CD8-positive, alpha-beta memory T cell (primary cell): ENCODE measurements around the gene TMEM106C. TPM values are rescaled to one million over a fixed set of nuclear protein-coding genes. Genes with fewer than 3 reads are reported as not detected.
A peak's percentile ranks its signal among the peaks of the same experiment; 100 is the strongest.

Experiments used
- CTCF ChIA-PET: fragments of 350-600 bp; sonication (Branson Sonifier 250); formaldehyde crosslinking; loops from one replicate; lab custom pipeline; 2021; ENCODE audit warnings: antibody characterized with exemption; lab: Charles Lee
- POLR2A ChIA-PET: fragments of 350-600 bp; sonication (Branson Sonifier 250); formaldehyde crosslinking; loops from one replicate; lab custom pipeline; 2021; ENCODE audit warnings: antibody characterized with exemption; lab: Charles Lee
- DNase-seq, 5 donors: peaks; one replicate each; pipeline versions ENCODE4 v3.0.0 to v3.0.0-alpha.2; 2020 to 2022; ENCODE audit warnings: mixed read lengths in 1 of 5
- H3K27ac ChIP-seq: one replicate; pipeline ENCODE4 v1.7.0; 2013; ENCODE audit warnings: low read depth, mild to moderate bottlenecking, low read length, moderate library complexity
- H3K27me3 ChIP-seq: 2 replicates; pipeline ENCODE4 v1.7.0; 2013; ENCODE audit warnings: low read length, mild to moderate bottlenecking; ENCODE audit not compliant: insufficient read depth, poor library complexity, severe bottlenecking
- H3K36me3 ChIP-seq: 2 replicates; pipeline ENCODE4 v1.7.0; 2013; ENCODE audit warnings: mild to moderate bottlenecking, low read length, moderate library complexity; ENCODE audit not compliant: insufficient read depth
- H3K4me1 ChIP-seq: 2 replicates; pipeline ENCODE4 v1.7.0; 2013; ENCODE audit warnings: mild to moderate bottlenecking, low read length, moderate library complexity; ENCODE audit not compliant: insufficient read depth
- H3K4me3 ChIP-seq: 2 replicates; pipeline ENCODE4 v1.7.0; 2013; ENCODE audit warnings: mild to moderate bottlenecking, low read length
- H3K9me3 ChIP-seq: 2 replicates; pipeline ENCODE4 v1.7.0; 2013; ENCODE audit warnings: mild to moderate bottlenecking, low read length
- H3K27ac Mint-ChIP-seq, 8 donors: one replicate each; pipeline ENCODE4 v1.8.0; 2020 to 2021; ENCODE audit warnings: mixed read lengths in 8 of 8, mild to moderate bottlenecking in 6 of 8, inconsistent platforms in 3 of 8, moderate library complexity in 3 of 8
- H3K27me3 Mint-ChIP-seq, 2 donors: one replicate each; pipeline ENCODE4 v1.8.0; 2020 to 2021; ENCODE audit warnings: mixed read lengths in 2 of 2, mild to moderate bottlenecking in 1 of 2, moderate library complexity in 1 of 2
- H3K36me3 Mint-ChIP-seq, 3 donors: one replicate each; pipeline ENCODE4 v1.8.0; 2020 to 2021; ENCODE audit warnings: mixed read lengths in 3 of 3, inconsistent platforms in 1 of 3, mild to moderate bottlenecking in 1 of 3
- H3K4me1 Mint-ChIP-seq, 3 donors: one replicate each; pipeline ENCODE4 v1.8.0; 2020 to 2021; ENCODE audit warnings: mixed read lengths in 3 of 3, inconsistent platforms in 1 of 3, mild to moderate bottlenecking in 1 of 3
- H3K4me3 Mint-ChIP-seq, 7 donors: one replicate each; pipeline ENCODE4 v1.8.0; 2020 to 2021; ENCODE audit warnings: mixed read lengths in 7 of 7, mild to moderate bottlenecking in 6 of 7, moderate library complexity in 4 of 7, inconsistent platforms in 2 of 7
- H3K9me3 Mint-ChIP-seq, 5 donors: one replicate each; pipeline ENCODE4 v1.8.0; 2020 to 2022; ENCODE audit warnings: mixed read lengths in 5 of 5, mild to moderate bottlenecking in 3 of 5, moderate library complexity in 2 of 5, inconsistent platforms in 1 of 5
- polyA plus RNA-seq: library from polyadenylated mRNA; unstranded; fragments of 300-500 nt; fragmentation: Illumina TruSeq; gene quantifications from one replicate; pipeline ENCODE4 v1.2.3, GENCODE V29; 2021
- total RNA-seq, 2 experiments: library from RNA; stranded (reverse); gene quantifications; one replicate each; pipeline ENCODE4 v1.2.3, GENCODE V29; 2021

Gene TMEM106C
- total and polyA plus RNA-seq, 3 experiments from 2014 or later = 56.8 to 186 (median 178) TPM

DNA sequence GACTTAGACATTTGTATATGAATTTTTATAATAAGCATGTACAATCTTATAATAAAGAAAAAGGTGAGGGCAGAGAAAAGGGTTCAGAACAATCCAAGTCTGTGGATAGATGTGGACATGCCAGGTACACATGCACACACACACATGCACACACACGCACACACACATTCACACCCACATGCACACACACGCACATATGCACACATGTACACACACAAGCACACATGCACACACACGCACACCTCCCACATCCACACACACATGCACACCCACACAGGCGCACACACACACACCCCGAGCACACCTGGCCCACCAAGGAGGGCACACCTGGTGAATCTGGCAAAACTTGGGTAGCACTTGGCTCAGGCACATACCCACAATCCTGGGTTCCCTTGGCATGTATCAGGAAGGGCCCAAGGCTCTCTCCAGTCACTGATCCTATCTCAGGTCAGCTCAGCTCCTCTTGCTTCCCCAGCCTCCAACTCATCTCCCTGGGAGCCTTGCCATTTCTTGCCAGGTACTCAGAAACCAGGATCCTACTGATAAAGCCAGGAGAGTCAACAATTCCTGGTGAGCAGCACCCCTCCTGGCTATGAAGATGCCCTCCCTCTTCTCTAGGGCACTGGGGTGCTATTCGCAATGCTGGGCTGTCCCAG, 18.6 kb upstream of the TMEM106C start:
- Mint-ChIP-seq H3K4me3 (no peak overlapping the region), H3K27ac (peak overlapping the region in 1 of 8 donors; percentile 19), H3K27me3 (peaks cover 21 to 29% of the 10 kb centered on the region in 2 donors), H3K9me3 (no peaks in the 10 kb centered on the region), H3K4me1 (peaks cover 0 to 9% (median 7%) of the 10 kb centered on the region in 3 donors), H3K36me3 (no peaks in the 10 kb centered on the region)
- no peak for DNase-seq
- ChIA-PET POLR2A (no interaction called here), CTCF (no interaction called here)
- no peaks in the 10 kb centered on the region for H3K9me3 ChIP-seq
- no peak overlapping the region for H3K27ac ChIP-seq
- no peak overlapping the region for H3K4me3 ChIP-seq
- no peaks in the 10 kb centered on the region for H3K36me3 ChIP-seq
- H3K27me3 ChIP-seq = no peaks in the 10 kb centered on the region
- no peaks in the 10 kb centered on the region for H3K4me1 ChIP-seq

DNA sequence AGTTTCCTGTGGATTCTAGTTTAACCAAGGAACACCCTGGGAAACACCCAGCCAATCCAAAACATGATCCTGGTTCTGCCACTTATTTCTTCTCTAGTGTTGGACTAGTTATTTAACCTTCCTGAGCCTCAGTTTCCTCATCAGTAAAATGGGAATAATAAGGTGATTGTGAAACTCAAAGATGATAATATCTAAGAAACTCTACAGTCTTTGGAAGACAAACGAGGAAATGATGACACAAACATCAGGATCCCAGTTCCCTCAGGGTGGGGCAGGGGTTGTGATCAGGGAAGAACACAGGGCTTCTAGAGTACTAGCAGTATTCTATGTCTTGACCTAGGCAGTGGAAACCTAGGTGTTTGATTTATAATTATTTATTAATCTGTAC, 18.1 kb upstream of the TMEM106C start:
- Mint-ChIP-seq H3K27ac (peak overlapping the region in 1 of 8 donors; percentile 19), H3K27me3 (peaks cover 19 to 25% of the 10 kb centered on the region in 2 donors), H3K36me3 (no peaks in the 10 kb centered on the region), H3K9me3 (no peaks in the 10 kb centered on the region), H3K4me3 (no peak overlapping the region), H3K4me1 (peaks cover 0 to 9% (median 7%) of the 10 kb centered on the region in 3 donors)
- no peak overlapping the region for H3K4me3 ChIP-seq
- no peaks in the 10 kb centered on the region for H3K36me3 ChIP-seq
- no peaks in the 10 kb centered on the region for H3K9me3 ChIP-seq
- POLR2A ChIA-PET = no interaction called here
- H3K27ac ChIP-seq = no peak overlapping the region
- CTCF ChIA-PET = no interaction called here
- DNase-seq = no peak
- H3K27me3 ChIP-seq = no peaks in the 10 kb centered on the region
- H3K4me1 ChIP-seq = no peaks in the 10 kb centered on the region

DNA sequence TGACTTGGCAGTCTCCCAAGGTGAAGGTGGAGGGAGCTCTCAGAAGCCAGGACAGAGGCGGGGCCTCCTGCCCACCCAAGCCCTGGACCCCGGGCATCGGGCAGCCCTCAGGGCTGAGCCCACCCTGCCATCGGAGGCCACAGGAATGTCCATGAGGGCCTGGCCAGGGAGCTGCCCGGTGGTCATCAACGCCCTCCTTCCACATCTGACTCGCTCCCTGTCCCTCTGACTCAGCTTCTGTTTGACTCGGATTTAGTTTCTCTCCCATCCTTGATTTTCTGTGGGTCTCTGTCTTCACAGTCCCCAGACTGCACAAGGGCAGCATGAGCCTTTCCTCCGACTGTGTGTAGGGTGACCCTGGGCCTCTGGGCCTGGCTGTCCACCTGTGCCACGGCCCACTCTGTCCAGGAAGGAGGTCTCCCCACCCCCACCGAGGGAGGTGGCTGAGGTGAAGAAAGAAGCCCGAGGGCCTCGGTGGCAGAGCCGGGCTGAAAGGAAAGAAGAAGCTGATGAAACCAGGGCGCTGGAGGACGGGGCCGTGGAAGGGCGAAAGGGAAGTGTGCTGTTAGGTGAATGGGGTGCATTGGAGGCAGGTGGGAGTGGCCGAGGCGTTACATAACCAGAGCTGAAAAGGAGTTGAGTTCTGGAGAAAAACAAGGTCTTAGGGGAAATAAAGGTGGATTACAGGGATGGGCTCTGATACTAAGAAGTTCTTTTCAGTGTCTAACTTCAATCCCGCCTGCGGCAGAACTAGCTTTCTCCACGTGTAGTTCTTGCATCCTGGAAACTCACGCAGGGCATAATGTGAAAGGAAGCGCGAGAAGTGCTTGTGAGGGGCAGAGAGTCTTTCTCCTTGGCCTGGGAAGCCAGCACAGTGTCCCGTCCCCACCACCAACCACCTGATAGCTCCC, 16.7 kb upstream of the TMEM106C start:
- H3K36me3 Mint-ChIP-seq = no peaks in the 10 kb centered on the region
- Histone ChIP-seq H3K9me3 (no peaks in the 10 kb centered on the region), H3K4me1 (no peaks in the 10 kb centered on the region), H3K27me3 (no peaks in the 10 kb centered on the region), H3K36me3 (no peaks in the 10 kb centered on the region), H3K27ac (no peak overlapping the region), H3K4me3 (no peak overlapping the region)
- ChIA-PET POLR2A (no interaction called here), CTCF (interaction anchor here (1.8 kb wide), 1 partner anchor 31 kb away, joined by 4 read pairs; no protein-coding TSS in a partner anchor)
- DNase-seq = no peak
- peaks cover 9 to 19% of the 10 kb centered on the region in 2 donors for H3K27me3 Mint-ChIP-seq
- H3K9me3 Mint-ChIP-seq = no peaks in the 10 kb centered on the region
- H3K4me1 Mint-ChIP-seq = no peaks in the 10 kb centered on the region
- H3K27ac Mint-ChIP-seq = peak overlapping the region in 1 of 8 donors; percentile 27
- H3K4me3 Mint-ChIP-seq = no peak overlapping the region

DNA sequence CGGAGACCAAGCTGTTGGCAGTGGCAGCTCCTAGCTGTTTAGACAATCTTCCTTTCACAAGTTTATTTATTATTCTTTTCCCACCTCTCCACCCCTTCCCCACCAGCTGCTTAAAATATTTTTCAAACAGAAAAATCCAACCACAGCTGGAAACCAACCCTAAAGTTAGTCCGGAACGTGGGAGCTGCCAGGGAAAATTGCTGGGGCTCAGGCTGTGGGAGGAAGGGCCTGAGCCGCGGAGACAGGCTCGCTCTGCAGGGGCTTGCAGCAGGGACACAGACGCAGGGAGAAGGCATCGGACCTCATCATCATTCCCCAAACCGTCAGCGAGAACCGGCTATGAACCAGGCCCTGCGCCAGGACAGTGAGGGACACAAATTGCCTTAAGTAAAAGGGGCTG, 16.1 kb upstream of the TMEM106C start:
- ChIA-PET POLR2A (no interaction called here), CTCF (interaction anchor here (1.8 kb wide), 1 partner anchor 31 kb away, joined by 4 read pairs; no protein-coding TSS in a partner anchor)
- no peak overlapping the region for H3K4me3 Mint-ChIP-seq
- Histone ChIP-seq H3K9me3 (no peaks in the 10 kb centered on the region), H3K36me3 (no peaks in the 10 kb centered on the region), H3K27ac (no peak overlapping the region), H3K27me3 (no peaks in the 10 kb centered on the region), H3K4me3 (no peak overlapping the region), H3K4me1 (no peaks in the 10 kb centered on the region)
- no peaks in the 10 kb centered on the region for H3K4me1 Mint-ChIP-seq
- H3K27ac Mint-ChIP-seq = no peak overlapping the region
- no peak for DNase-seq
- no peaks in the 10 kb centered on the region for H3K9me3 Mint-ChIP-seq
- H3K27me3 Mint-ChIP-seq = peaks cover 9 to 21% of the 10 kb centered on the region in 2 donors
- H3K36me3 Mint-ChIP-seq = no peaks in the 10 kb centered on the region

DNA sequence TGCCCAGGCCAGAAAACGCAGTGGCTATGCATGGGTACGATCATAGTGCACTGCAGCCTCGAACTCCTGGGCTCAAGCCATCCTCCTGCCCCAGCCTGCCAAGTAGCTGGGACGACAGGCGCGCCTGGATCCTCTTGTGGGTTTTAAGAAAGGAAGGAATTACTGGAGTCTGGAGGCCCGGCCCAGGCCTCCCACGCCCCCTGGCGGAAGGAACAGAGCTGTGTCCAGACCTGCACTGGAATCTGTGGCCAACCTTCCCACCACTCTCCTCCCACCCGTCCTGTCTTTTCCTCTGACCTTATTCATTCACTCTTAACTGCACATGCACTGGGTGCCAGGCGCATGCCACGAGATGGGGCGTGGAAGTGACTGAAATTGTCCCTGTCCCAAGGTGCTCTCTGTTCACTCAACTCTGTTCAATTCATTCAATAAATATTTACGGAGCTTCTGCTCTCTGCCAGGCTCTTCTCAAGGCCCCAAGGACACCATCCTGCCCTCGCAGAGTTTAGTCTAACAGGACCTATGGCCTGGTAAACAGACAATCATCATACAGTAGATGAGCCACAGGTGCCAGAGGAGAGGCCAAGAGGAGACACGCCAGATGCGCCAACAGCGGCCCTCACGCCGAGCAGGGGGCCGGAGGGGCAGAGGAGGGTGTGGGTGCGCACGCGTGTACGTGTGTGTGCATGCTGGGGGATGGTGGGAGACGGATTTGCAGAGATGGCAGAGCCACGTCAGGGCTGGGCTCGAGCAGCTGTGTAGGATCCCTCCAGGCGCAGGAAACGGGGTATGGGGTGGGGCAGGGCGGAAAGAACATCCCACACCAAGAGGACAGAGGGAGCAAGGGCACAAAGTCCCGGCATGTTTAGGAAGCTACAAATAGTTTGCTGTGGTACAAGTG, 13.7 kb upstream of the TMEM106C start:
- Mint-ChIP-seq H3K27ac (peak overlapping the region in 1 of 8 donors; percentile 52), H3K27me3 (peaks cover 12 to 21% of the 10 kb centered on the region in 2 donors), H3K9me3 (no peaks in the 10 kb centered on the region), H3K4me1 (no peaks in the 10 kb centered on the region), H3K36me3 (no peaks in the 10 kb centered on the region), H3K4me3 (no peak overlapping the region)
- ChIA-PET CTCF (interaction anchor here (0.7 to 1.9 kb wide), 8 partner anchors 8 to 207 kb away, joined by 3 to 10 read pairs (median 4); partner anchors contain the start of genes TMEM106C and VDR), POLR2A (no interaction called here)
- no peaks in the 10 kb centered on the region for H3K36me3 ChIP-seq
- H3K4me1 ChIP-seq = no peaks in the 10 kb centered on the region
- H3K9me3 ChIP-seq = no peaks in the 10 kb centered on the region
- peak; percentile 10 to 52 (median 29) for DNase-seq
- H3K4me3 ChIP-seq = no peak overlapping the region
- H3K27ac ChIP-seq = no peak overlapping the region
- H3K27me3 ChIP-seq = no peaks in the 10 kb centered on the region

DNA sequence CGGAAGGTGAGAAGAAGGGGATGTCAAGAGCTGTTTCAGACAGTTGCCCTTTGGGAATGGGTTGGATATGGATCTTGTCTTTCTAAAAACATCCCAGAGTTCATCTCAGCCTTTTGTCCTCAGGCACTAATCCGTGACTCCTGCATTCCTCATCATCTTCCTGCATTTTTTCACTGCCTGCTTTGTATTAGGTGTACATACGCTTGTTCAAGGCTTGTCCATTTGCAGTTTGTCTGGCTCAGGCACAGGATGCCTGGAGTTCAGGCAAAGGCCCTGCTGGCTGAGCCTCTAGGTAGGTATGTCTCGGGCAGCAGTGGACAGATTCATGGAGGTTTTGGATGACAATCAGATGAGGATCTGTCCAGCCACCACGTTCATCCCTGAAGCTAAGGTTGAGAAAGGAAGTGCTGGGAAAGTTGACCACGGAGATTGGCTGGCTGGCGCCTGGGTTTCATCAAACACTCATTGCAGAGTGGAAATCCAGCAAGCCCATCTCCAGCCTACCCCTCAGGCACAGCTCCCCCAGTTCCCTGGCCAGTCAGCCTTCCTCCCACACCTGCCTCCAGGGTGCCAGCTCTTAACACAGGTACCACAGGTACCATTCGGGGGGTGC, 12.4 kb upstream of the TMEM106C start:
- CTCF ChIA-PET = interaction anchor here (0.9 kb wide), 1 partner anchor 12 kb away, joined by 4 read pairs; the partner anchor contains the start of gene TMEM106C
- Histone ChIP-seq H3K9me3 (no peaks in the 10 kb centered on the region), H3K27me3 (no peaks in the 10 kb centered on the region), H3K27ac (no peak overlapping the region), H3K36me3 (no peaks in the 10 kb centered on the region), H3K4me3 (no peak overlapping the region), H3K4me1 (no peaks in the 10 kb centered on the region)
- DNase-seq = no peak
- H3K36me3 Mint-ChIP-seq = no peaks in the 10 kb centered on the region
- H3K4me1 Mint-ChIP-seq = no peaks in the 10 kb centered on the region
- POLR2A ChIA-PET = no interaction called here
- no peak overlapping the region for H3K27ac Mint-ChIP-seq
- H3K9me3 Mint-ChIP-seq = no peaks in the 10 kb centered on the region
- no peak overlapping the region for H3K4me3 Mint-ChIP-seq
- peaks cover 7 to 21% of the 10 kb centered on the region in 2 donors for H3K27me3 Mint-ChIP-seq

DNA sequence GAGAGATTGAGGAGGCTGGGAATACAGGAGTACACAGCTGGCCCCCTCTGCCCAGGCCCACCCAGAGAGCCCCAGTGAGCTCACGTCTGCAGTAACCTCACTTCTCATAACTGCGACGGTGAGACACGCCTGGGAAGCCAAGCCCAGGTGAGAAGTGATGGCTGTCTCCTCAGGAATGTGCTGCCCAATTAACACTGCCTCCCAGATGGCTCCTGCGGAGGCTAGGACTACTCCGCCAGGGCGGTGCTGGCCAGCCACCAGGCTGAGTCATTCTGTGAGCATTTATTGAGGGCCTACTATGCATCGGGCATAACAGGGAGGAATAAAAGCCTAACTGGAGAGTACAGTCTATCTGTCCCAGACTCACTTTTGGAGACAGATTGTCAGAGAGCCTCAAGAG, 9.3 kb upstream of the TMEM106C start:
- no peaks in the 10 kb centered on the region for H3K9me3 ChIP-seq
- Mint-ChIP-seq H3K4me1 (no peaks in the 10 kb centered on the region), H3K36me3 (peaks cover 0 to 4% (median 0%) of the 10 kb centered on the region in 3 donors), H3K4me3 (no peak overlapping the region), H3K27ac (no peak overlapping the region), H3K9me3 (peaks cover 0 to 2% (median 0%) of the 10 kb centered on the region in 5 donors), H3K27me3 (peaks cover 4 to 19% of the 10 kb centered on the region in 2 donors)
- ChIA-PET CTCF (interaction anchor here (1.4 to 1.9 kb wide), 2 partner anchors 8 to 10 kb away, joined by 4 to 6 read pairs; partner anchors contain the start of gene TMEM106C), POLR2A (no interaction called here)
- no peak overlapping the region for H3K27ac ChIP-seq
- no peaks in the 10 kb centered on the region for H3K27me3 ChIP-seq
- no peak for DNase-seq
- no peaks in the 10 kb centered on the region for H3K4me1 ChIP-seq
- H3K36me3 ChIP-seq = no peaks in the 10 kb centered on the region
- no peak overlapping the region for H3K4me3 ChIP-seq
